ENCODE data around the gene APOO. TPM values are rescaled to one million over a fixed set of nuclear protein-coding genes. Genes with fewer than 3 reads are reported as not detected.

The APOO gene
- total RNA-seq, 1 donor = 13.0 TPM

DNA sequence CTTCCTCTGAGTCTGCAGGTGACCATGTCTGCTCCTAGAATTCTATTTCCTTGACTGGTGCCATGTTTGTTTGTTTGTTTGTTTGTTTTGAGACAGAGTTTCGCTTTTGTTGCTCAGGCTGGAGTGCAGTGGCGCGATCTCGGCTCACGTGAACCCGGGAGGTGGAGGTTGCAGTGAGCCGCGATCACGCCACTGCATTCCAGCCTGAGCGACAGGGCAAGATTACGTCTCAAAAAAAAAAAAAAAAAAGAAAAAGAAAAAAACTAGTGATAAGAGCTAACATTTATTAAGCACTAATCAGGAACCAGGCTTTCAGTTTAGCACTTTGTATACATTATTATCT lies 117.6 kb downstream of the APOO start:
- TF ChIP-seq, protein P1, sequence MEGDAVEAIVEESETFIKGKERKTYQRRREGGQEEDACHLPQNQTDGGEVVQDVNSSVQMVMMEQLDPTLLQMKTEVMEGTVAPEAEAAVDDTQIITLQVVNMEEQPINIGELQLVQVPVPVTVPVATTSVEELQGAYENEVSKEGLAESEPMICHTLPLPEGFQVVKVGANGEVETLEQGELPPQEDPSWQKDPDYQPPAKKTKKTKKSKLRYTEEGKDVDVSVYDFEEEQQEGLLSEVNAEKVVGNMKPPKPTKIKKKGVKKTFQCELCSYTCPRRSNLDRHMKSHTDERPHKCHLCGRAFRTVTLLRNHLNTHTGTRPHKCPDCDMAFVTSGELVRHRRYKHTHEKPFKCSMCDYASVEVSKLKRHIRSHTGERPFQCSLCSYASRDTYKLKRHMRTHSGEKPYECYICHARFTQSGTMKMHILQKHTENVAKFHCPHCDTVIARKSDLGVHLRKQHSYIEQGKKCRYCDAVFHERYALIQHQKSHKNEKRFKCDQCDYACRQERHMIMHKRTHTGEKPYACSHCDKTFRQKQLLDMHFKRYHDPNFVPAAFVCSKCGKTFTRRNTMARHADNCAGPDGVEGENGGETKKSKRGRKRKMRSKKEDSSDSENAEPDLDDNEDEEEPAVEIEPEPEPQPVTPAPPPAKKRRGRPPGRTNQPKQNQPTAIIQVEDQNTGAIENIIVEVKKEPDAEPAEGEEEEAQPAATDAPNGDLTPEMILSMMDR (IDR thresholded peaks at IDR 0.05; ENCODE audit: insufficient read depth, low read depth, low read length) = no peak
- DNase-seq (ENCODE audit: low read depth) = no peak
- no peak overlapping the region for H3K4me3 ChIP-seq (ENCODE audit: low read depth, low read length)

DNA sequence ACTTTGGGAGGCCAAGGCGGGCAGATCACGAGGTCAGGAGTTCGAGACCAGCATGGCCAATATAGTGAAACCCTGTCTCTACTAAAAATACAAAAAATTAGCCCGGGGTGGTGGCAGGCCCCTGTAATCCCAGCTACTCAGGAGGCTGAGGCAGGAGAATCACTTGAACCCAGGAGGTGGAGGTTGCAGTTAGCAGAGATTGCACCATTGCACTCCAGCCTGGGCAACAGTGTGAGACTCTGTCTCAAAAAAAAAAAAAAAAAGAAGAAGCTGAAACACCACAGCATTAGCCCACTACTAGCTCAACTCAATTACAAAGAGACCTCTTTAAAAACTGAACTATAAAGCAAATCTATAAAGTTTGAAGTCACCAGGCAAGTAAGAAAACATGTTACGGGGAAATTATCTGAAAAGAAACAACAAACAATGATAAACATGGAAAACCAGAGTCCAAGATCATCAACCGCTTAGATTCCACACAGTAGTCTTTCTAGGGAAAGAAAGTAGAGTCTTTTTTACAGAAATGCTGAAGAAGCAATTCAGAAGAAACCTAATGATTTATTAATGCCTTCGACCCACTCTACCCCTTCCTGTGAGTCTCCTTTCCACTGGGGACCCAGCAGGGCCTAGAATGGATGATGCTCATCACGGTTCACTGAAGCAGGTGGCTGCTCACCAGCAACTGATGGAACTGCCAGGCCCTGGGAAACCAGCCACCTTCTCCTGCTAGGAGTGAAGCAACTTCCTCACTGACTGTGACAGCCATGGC lies 118.2 kb downstream of the APOO start:
- TF ChIP-seq, protein P1 (IDR thresholded peaks at IDR 0.05; ENCODE audit: insufficient read depth, low read depth, low read length) = no peak
- DNase-seq (ENCODE audit: low read depth) = no peak
- no peak overlapping the region for H3K4me3 ChIP-seq (ENCODE audit: low read depth, low read length)

DNA sequence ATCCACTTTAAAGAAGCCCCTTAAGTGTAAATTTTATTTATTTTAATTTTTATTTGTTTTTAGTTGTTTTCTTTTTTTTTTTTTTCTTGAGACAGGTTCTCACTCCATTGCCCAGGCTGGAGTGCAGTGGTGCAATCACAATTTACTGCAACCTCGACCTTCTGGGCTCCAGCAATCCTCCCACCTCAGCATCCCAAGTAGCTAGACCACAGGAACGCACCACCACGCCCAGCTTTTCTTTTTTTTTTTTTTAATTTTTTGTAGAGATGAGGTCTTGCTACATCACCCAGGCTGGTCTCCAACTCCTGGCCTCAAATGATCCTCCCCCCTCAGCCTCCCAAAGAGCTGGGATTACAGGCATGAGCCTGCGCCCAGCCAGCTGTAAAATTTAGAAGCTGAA lies 118.8 kb downstream of the APOO start:
- DNase-seq (ENCODE audit: low read depth) = peak; percentile 72
- TF ChIP-seq, protein P1 (IDR thresholded peaks at IDR 0.05; ENCODE audit: insufficient read depth, low read depth, low read length) = no peak
- no peak overlapping the region for H3K4me3 ChIP-seq (ENCODE audit: low read depth, low read length)

DNA sequence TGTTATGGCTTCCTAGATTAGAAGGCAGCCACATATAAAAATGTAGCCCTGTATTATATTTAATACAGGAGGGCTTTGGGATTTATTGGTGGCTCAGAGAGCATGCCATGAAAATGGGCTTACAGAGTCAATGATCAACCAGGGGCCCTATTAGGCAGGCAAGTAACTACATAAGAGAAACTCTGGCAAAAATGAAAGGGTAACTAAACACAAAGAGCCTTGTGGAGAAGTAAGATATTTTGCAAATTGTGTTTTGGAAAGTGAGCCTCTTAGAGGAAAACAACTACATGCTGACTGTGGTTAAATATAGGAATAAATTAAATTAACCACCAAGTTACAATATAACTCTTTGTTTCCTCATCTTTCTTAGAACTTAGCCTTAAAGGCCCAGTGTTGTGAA lies 119.2 kb downstream of the APOO start:
- DNase-seq (ENCODE audit: low read depth) = no peak
- no peak overlapping the region for H3K4me3 ChIP-seq (ENCODE audit: low read depth, low read length)
- TF ChIP-seq, protein P1 (IDR thresholded peaks at IDR 0.05; ENCODE audit: insufficient read depth, low read depth, low read length) = no peak

DNA sequence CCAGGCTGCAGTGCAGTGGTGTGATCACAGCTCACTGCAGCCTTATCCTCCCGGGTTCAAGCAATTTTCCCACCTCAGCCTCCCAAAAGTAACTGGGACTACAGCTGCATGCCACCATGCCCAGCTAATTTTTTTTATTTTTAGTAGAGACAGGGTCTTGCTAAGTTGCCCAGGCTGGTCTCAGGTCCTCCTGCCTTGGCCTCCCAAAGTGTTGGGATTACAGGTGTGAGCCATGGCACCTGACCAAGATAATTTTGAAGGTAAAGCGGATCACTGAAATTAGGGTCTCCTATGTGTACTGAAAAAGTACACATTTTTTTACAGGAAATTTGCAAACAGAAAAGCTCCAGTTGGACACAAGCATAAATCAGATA lies 120.0 kb downstream of the APOO start:
- DNase-seq (ENCODE audit: low read depth) = no peak
- H3K4me3 ChIP-seq (ENCODE audit: low read depth, low read length) = no peak overlapping the region

DNA sequence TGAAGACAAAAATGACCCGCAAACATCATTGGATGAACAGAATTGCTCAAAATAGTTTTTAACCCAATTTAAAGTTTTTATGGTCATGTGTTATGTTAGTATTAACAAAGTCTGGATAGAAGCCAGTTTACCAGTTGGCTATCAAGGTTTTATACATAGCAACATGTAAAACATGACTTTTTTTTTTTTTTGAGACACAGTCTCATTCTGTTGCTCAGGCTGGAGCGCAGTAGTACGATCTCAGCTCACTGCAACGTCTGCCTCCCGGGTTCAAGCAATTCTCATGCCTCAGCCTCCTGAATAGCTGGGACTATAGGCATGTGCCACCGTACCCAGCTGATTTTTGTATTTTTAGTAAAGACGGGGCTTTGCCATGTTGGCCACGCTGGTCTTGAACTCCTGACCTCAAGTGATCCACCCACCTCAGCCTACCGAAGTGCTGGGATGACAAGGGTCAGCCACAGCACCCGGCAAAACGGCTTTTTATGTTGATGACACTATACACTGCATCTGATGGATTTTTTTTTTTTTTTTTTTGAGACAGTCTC lies 121.4 kb downstream of the APOO start:
- peak; percentile 65 for DNase-seq (ENCODE audit: low read depth)
- TF ChIP-seq, protein P1 (IDR thresholded peaks at IDR 0.05; ENCODE audit: insufficient read depth, low read depth, low read length) = no peak
- H3K4me3 ChIP-seq (ENCODE audit: low read depth, low read length) = no peak overlapping the region

More for the DNA sequence above, 120.0 kb downstream of the APOO start:
- TF ChIP-seq, protein P1 (IDR thresholded peaks at IDR 0.05; ENCODE audit: insufficient read depth, low read depth, low read length) = no peak
